CD14-positive monocyte (primary cell): ENCODE data around the gene PEA15. TPM values are rescaled to one million over a fixed set of nuclear protein-coding genes. Genes with fewer than 3 reads are reported as not detected.

Source experiments
- DNase-seq, 3 donors: peaks; one replicate each; pipeline ENCODE4 v3.0.0-alpha.2; 2011 to 2022
- H2AFZ ChIP-seq: 2 replicates; pipeline ENCODE4 v1.6.0; 2012; ENCODE audit warnings: mild to moderate bottlenecking, low read depth, low read length, inconsistent platforms; ENCODE audit not compliant: insufficient read depth, poor library complexity, severe bottlenecking
- H3K27ac ChIP-seq, 2 donors: 1 replicate in 1 of 2; 2 replicates in 1 of 2; pipeline ENCODE4 v1.5.1; 2012 to 2013; ENCODE audit warnings: low read length in 2 of 2, control low read depth in 1 of 2, inconsistent platforms in 1 of 2, low read depth in 1 of 2, mild to moderate bottlenecking in 1 of 2
- H3K27me3 ChIP-seq, 2 donors: one replicate each; pipeline versions ENCODE4 v1.6.0 to v1.6.1; 2011 to 2013; ENCODE audit warnings: low read length in 2 of 2; ENCODE audit not compliant: control insufficient read depth in 2 of 2, insufficient read depth in 2 of 2
- H3K36me3 ChIP-seq, 2 donors: replicated peaks in 1 of 2; 1 replicate in 1 of 2; 2 replicates in 1 of 2; pipeline versions ENCODE4 v1.5.1 to v1.6.1; 2012 to 2013; ENCODE audit warnings: low read length in 2 of 2, control low read depth in 1 of 2, inconsistent platforms in 1 of 2, mild to moderate bottlenecking in 1 of 2; ENCODE audit not compliant: insufficient read depth in 2 of 2, control insufficient read depth in 1 of 2
- H3K4me1 ChIP-seq, 2 donors: 1 replicate in 1 of 2; 2 replicates in 1 of 2; pipeline versions ENCODE4 v1.5.1 to v1.6.1; 2012 to 2013; ENCODE audit warnings: low read length in 2 of 2, control low read depth in 1 of 2, inconsistent platforms in 1 of 2, mild to moderate bottlenecking in 1 of 2, moderate library complexity in 1 of 2; ENCODE audit not compliant: insufficient read depth in 2 of 2, control insufficient read depth in 1 of 2
- H3K4me2 ChIP-seq: replicated peaks from 2 replicates; pipeline ENCODE3; 2012; ENCODE audit warnings: low read length, moderate library complexity, mild to moderate bottlenecking; ENCODE audit not compliant: poor library complexity, severe bottlenecking; ENCODE audit errors: extremely low read depth
- H3K4me3 ChIP-seq, 3 experiments: fragments of 200-600 bp in 1 of 3; sonication (generic) in 1 of 3; replicated peaks in 1 of 3; 1 replicate in 2 of 3; 2 replicates in 1 of 3; pipeline ENCODE4 v1.5.1; 2011 to 2013; ENCODE audit warnings: low read length in 3 of 3, mild to moderate bottlenecking in 3 of 3, control low read depth in 2 of 3, low read depth in 2 of 3, inconsistent platforms in 1 of 3, moderate library complexity in 1 of 3
- H3K79me2 ChIP-seq: 2 replicates; pipeline ENCODE4 v1.6.0; 2012; ENCODE audit warnings: mild to moderate bottlenecking, control low read depth, inconsistent platforms, low read length, moderate library complexity; ENCODE audit not compliant: insufficient read depth
- H3K9ac ChIP-seq: 2 replicates; pipeline ENCODE4 v1.6.0; 2017; ENCODE audit warnings: low read length, mild to moderate bottlenecking; ENCODE audit not compliant: insufficient read depth, poor library complexity, severe bottlenecking
- H3K9me3 ChIP-seq, 2 donors: replicated peaks in 1 of 2; 1 replicate in 1 of 2; 2 replicates in 1 of 2; pipeline versions ENCODE4 v1.5.1 to v1.6.1; 2012 to 2013; ENCODE audit warnings: low read length in 2 of 2, control low read depth in 1 of 2; ENCODE audit not compliant: control insufficient read depth in 1 of 2, insufficient read depth in 1 of 2
- H4K20me1 ChIP-seq: 2 replicates; pipeline ENCODE4 v1.6.0; 2012; ENCODE audit warnings: mild to moderate bottlenecking, low read length, control low read depth, moderate library complexity; ENCODE audit not compliant: insufficient read depth
- H3K27ac Mint-ChIP-seq, 7 donors: one replicate each; pipeline ENCODE4 v1.8.0; 2020; ENCODE audit warnings: mild to moderate bottlenecking in 7 of 7, mixed read lengths in 7 of 7, moderate library complexity in 6 of 7, inconsistent platforms in 2 of 7
- H3K27me3 Mint-ChIP-seq, 3 donors: one replicate each; pipeline ENCODE4 v1.8.0; 2021 to 2022; ENCODE audit warnings: low read depth in 3 of 3, mild to moderate bottlenecking in 3 of 3, mixed read lengths in 3 of 3, moderate library complexity in 3 of 3, inconsistent platforms in 1 of 3
- H3K36me3 Mint-ChIP-seq, 2 donors: one replicate each; pipeline ENCODE4 v1.8.0; 2020; ENCODE audit warnings: mixed read lengths in 2 of 2, inconsistent platforms in 1 of 2, mild to moderate bottlenecking in 1 of 2
- H3K4me1 Mint-ChIP-seq: one replicate; pipeline ENCODE4 v1.8.0; 2020; ENCODE audit warnings: mild to moderate bottlenecking, mixed read lengths
- H3K4me3 Mint-ChIP-seq, 2 donors: one replicate each; pipeline ENCODE4 v1.8.0; 2020; ENCODE audit warnings: mild to moderate bottlenecking in 2 of 2, mixed read lengths in 2 of 2, moderate library complexity in 1 of 2
- H3K9me3 Mint-ChIP-seq, 7 donors: one replicate each; pipeline ENCODE4 v1.8.0; 2020 to 2022; ENCODE audit warnings: mixed read lengths in 7 of 7, mild to moderate bottlenecking in 6 of 7, moderate library complexity in 6 of 7, inconsistent platforms in 2 of 7
- intact Hi-C, 2 donors: fragments of 100-400 bp; cut with micrococcal nuclease; formaldehyde crosslinking; loops; one replicate each; pipeline versions ENCODE4 v1.15.0 to v1.15.1; 2023
- polyA plus RNA-seq, 3 donors: library from polyadenylated mRNA; depleted of rRNA in 1 of 3; unstranded in 2 of 3; stranded (reverse) in 1 of 3; fragments of 300-500 nt in 2 of 3; fragments of >200 nt in 1 of 3; fragmentation: Illumina TruSeq in 2 of 3; gene quantifications; 1 replicate in 2 of 3; 2 replicates in 1 of 3; pipeline ENCODE4 v1.2.3, GENCODE V29; 2012 to 2021
- TF ChIP-seq, protein P1 (sequence below): fragments of 200-600 bp; IDR thresholded peaks from one replicate; pipeline ENCODE4 v1.8.0; 2022; ENCODE audit warnings: antibody characterized with exemption, mild to moderate bottlenecking

The PEA15 gene
- polyA plus RNA-seq, 3 donors: 23.6 to 163 (median 38.1) TPM

DNA sequence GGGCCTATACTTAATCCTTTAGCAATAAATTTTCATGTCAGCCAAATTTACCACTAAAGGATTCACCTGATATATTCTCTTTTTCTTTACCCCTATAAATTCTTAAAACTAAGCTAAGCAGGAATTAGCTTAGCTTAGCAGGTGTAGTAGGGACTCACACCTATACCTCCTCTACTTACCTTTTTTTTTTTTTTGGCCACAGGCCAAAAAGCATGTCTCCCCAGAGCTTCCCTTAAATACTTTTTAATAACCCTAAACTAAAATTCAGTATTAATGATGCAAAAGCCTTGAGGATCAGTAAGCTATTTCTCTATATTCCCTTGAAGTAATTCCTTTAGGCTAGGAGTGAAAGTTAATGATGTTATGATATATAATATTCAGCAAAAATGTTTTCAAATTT is 23.2 kb downstream of the PEA15 start:
- Histone ChIP-seq H2AFZ (no peak overlapping the region), H3K4me1 (no peaks in the 10 kb centered on the region), H4K20me1 (peaks cover 3% of the 10 kb centered on the region), H3K27ac (no peak overlapping the region), H3K27me3 (no peaks in the 10 kb centered on the region), H3K9ac (no peak overlapping the region), H3K4me3 (no peak overlapping the region), H3K79me2 (no peaks in the 10 kb centered on the region), H3K36me3 (peaks cover 96 to 100% of the 10 kb centered on the region in 2 donors), H3K9me3 (no peaks in the 10 kb centered on the region), H3K4me2 (no peak overlapping the region)
- H3K27ac Mint-ChIP-seq: no peak overlapping the region
- H3K4me1 Mint-ChIP-seq: no peaks in the 10 kb centered on the region
- TF ChIP-seq, protein P1, sequence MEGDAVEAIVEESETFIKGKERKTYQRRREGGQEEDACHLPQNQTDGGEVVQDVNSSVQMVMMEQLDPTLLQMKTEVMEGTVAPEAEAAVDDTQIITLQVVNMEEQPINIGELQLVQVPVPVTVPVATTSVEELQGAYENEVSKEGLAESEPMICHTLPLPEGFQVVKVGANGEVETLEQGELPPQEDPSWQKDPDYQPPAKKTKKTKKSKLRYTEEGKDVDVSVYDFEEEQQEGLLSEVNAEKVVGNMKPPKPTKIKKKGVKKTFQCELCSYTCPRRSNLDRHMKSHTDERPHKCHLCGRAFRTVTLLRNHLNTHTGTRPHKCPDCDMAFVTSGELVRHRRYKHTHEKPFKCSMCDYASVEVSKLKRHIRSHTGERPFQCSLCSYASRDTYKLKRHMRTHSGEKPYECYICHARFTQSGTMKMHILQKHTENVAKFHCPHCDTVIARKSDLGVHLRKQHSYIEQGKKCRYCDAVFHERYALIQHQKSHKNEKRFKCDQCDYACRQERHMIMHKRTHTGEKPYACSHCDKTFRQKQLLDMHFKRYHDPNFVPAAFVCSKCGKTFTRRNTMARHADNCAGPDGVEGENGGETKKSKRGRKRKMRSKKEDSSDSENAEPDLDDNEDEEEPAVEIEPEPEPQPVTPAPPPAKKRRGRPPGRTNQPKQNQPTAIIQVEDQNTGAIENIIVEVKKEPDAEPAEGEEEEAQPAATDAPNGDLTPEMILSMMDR: no peak
- peaks cover 55 to 70% of the 10 kb centered on the region in 2 donors for H3K36me3 Mint-ChIP-seq
- intact Hi-C loops: no loop called here
- no peaks in the 10 kb centered on the region for H3K27me3 Mint-ChIP-seq
- H3K4me3 Mint-ChIP-seq: no peak overlapping the region
- DNase-seq: no peak
- H3K9me3 Mint-ChIP-seq: no peaks in the 10 kb centered on the region

DNA sequence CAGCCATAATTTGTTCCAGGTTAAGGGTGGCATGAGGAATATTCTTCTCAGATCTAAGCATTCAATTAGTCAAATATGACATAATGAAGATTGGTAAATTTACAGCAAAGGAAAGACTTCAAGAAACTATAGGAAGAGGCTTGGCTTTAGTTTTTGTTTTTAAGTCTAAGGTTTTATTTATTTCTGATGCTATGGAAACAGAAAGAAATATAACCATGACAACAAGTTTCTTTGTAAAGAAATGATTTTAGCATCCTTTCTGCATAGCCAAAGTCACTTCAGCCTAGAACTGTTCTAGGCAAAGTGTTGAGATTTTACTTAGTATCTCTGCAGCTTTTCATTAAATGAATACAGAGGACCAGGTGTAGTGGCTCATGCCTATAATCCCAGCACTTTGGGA is 27.7 kb downstream of the PEA15 start:
- Histone ChIP-seq H3K27me3 (no peaks in the 10 kb centered on the region), H3K27ac (no peak overlapping the region), H3K9ac (no peak overlapping the region), H3K4me3 (no peak overlapping the region), H3K36me3 (peaks cover 93 to 100% of the 10 kb centered on the region in 2 donors), H3K4me2 (no peak overlapping the region), H3K79me2 (no peaks in the 10 kb centered on the region), H2AFZ (no peak overlapping the region), H4K20me1 (peaks cover 5% of the 10 kb centered on the region), H3K9me3 (no peaks in the 10 kb centered on the region), H3K4me1 (no peaks in the 10 kb centered on the region)
- no peak for DNase-seq
- H3K4me3 Mint-ChIP-seq: no peak overlapping the region
- no peaks in the 10 kb centered on the region for H3K4me1 Mint-ChIP-seq
- H3K27me3 Mint-ChIP-seq: no peaks in the 10 kb centered on the region
- H3K36me3 Mint-ChIP-seq: peaks cover 81 to 97% of the 10 kb centered on the region in 2 donors
- TF ChIP-seq, protein P1: no peak
- peak overlapping the region in 2 of 7 donors; percentile 25 to 45 for H3K27ac Mint-ChIP-seq
- intact Hi-C loops: no loop called here
- no peaks in the 10 kb centered on the region for H3K9me3 Mint-ChIP-seq
